Measurements from ENCODE around the gene ACIN1.

The ACIN1 gene

DNA sequence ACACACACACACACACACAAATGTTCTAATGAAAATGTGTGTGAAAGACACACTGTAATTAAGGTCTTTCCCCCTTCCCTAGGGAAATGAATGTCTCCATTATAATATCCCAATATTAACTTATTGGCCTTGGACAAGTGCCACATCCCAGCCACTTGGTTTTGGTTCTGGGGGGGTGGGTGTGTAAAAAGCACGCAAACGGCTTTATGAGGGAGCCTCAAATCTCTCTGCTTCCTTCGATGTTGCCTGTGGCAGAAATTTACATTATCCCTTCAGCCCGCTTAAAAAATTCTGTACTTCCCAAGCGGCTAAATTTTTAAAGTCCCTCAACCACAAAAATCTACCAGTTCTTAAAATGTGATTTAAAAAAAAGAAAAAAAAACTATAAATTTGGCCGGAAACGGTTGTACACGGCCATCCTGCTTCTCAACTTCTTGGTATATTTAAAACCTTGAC lies 85.4 kb downstream of the ACIN1 start:
- no peak for DNase-seq

DNA sequence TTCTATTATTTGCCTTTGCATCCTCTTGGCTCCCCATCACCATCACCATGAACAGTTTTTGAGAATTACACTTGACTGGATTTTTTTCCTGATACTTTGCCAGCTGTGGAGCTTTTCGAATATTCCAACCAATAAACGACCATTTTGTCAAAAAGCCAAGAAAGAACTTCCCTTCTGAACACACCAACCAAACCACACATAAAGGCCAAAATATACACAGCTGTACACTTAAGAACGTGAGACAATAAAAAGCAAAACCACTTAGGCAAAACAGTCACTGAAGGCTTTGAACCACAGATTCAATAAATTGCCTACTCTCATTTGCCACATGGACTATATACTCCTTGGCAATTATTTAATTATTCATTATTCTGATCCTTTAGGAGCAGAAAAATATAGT lies 86.1 kb downstream of the ACIN1 start:
- peak; percentile 33 for DNase-seq
